DLD1 (cell line): ENCODE results near the gene EXOSC1.
"Not testable (repeated sequence)": the region's sequence is repeated elsewhere in the genome, so short reads cannot be mapped to it uniquely, and the experiment has no call there.

ENCODE experiments used
- in situ Hi-C: cut with HindIII; loops from 2 replicates; pipeline ENCODE4 v1.10.0; 2017; ENCODE audit warnings: low sequenced_read_pairs

EXOSC1 gene

DNA sequence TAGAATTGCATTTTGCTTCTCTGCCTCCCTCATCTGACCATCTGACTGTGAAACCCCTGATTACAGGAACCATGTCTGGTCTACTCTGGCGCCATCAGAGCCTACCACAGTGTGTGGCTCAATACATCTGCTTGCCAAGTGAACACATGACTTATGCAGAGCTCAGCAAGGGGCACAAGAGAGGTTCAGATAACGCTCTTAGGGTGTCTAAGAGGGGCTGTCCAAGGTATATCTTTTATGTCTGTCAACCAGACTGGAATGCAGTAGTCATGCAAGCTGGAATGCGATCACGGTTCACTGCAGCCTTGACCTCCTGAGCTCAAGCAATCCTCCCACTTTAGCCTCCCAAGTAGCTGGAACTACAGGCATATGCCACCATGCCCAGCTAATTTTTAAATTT is 34.4 kb downstream of the EXOSC1 start:
- in situ Hi-C loops, result no loop called here

DNA sequence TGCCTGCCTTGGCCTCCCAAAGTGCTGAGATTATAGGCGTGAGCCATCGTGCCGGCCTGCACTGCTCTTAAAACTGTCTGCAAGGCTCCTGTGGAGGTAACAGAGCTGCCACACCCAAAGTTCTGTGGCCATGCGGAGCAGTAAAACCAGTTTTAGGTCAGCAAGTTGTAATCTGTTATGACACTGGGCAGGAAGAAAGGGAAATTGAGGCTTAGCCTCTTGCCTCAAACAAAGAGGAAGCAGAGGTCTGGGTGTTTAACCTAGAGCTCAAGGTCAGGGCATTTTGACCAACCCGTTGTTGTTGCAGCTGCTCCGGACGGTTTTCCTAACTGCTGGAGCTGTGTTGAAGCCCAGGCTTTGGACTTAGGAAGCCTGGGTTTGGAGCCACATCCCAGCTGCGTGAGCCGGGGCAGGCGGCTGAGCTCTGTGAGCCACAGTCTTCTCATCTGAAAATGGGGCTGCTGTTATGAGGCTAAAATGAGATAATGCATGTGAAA is 37.3 kb downstream of the EXOSC1 start:
- in situ Hi-C loops, result no loop called here

DNA sequence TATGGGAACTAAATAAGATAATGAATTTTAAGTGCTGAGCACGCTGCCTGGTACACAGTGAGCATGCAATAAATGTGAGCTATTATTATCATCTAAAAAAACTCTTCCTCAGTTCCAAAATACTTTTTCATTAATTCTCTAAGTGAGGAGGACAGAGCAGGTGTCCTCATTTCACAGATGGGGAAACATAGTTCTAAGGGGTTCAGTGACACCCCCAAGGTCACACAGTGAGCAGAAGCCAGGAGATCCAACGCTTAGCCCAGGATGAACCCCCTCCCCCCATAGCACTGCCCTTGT is 37.9 kb downstream of the EXOSC1 start:
- in situ Hi-C loops, result no loop called here

DNA sequence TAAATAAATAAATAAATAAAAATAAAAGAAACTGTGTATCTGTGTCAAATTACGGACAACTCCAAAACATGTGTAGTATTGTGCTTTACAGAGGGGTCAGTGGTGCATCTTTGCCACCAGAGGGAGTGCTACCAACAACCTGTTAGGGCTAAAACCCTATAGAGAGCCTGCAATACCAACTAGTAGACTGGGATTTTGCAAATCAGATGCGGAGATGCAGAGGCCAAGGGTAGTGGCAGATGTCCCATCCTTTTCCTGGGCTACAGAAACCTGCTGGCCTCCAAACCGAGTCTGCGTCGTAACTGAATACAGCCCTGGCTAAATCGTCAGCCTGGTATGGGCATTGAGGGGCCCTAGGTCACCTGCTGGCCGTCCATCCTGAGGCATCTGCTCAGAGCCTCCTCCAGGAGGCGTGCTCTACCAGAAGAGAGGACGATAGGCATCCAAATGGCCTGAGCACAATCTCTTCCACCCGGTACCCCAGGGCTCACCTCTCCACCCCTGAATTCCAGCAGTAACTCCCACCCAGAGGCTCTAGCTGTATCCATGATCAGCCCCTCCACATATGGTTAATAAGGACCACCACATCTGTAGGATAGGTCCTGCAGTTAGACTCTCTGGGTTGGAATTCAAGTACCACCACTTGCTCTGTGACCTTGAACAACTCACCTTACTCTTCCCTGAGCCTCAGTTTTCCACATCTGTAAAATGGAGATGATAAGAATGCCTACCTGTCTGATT is 38.4 kb downstream of the EXOSC1 start:
- in situ Hi-C loops, result no loop called here

DNA sequence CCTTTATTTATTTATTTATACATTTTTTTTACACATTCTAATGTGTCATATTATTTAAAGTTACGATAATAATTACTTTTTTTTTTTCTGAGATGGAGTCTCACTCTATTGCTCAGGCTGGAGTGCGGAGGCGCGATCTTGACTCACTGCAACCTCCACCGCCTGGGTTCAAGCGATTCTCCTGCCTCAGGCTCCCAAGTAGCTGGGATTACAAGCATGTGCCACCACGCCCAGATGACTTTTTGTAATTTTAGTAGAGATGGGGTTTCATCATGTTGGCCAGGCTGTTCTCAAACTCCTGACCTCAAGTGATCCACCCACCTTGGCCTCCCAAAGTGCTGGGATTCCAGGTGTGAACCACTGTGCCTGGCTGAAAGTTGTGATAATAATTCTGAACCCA is 39.3 kb downstream of the EXOSC1 start:
- in situ Hi-C loops, result not testable (repeated sequence)

DNA sequence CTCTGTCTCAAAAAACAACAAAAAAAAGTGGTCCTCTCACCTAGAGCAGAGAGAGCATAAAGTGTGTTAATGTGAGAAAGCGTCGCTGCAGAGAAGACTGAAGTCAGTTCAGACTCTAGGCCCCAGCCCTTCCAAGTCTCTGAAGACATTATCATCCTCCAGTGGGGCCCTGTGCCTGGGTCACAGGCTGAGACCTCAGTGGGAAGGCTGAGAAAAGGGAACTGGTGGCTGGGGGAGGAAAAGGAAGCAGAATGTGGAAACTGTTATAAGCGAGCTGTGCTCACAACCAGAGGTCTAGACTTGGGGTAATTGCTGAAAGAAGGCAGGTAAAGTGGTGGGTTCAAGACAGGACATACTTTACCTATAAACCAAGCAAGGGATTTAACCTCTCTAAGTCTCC is 39.7 kb downstream of the EXOSC1 start:
- in situ Hi-C loops, result no loop called here

DNA sequence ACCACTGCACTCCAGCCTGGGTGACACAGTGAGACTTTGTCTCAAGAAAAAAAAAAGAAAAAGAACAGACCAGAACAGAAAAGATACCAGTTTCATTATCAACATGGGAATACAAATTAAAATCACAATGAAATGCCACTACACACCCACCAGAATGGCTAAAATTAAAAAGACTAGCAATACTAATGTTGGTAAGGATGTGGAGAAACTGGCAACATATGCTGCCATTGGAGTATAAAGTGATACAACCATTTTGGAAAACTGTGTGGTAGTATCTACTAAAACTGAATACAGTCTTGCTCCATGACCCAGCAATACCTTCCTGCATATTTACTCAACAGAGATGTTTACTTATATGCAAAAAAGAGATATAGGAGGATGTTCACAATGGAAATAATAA is 41.8 kb downstream of the EXOSC1 start:
- in situ Hi-C loops, result no loop called here

DNA sequence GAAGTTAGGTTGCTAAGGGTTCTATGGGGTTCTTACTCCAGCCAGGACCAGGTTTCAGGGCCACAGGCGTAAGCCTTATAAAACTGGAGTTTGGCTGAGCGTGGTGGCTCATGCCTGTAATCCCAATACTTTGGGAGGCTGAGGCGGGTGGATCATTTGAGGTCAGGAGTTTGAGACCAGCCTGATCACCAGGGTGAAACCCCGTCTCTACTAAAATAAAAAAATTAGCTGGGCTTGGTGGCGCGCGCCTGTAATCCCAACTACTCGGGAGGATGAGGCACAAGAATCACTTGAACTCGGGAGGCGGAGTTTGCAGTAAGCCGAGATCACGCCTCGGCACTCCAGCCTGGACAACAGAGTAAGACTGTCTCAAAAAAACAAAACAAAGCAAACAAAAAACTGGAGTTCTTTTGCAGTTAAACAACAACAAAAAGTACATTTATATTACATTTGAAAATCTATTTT is 44.3 kb downstream of the EXOSC1 start:
- in situ Hi-C loops, result no loop called here

DNA sequence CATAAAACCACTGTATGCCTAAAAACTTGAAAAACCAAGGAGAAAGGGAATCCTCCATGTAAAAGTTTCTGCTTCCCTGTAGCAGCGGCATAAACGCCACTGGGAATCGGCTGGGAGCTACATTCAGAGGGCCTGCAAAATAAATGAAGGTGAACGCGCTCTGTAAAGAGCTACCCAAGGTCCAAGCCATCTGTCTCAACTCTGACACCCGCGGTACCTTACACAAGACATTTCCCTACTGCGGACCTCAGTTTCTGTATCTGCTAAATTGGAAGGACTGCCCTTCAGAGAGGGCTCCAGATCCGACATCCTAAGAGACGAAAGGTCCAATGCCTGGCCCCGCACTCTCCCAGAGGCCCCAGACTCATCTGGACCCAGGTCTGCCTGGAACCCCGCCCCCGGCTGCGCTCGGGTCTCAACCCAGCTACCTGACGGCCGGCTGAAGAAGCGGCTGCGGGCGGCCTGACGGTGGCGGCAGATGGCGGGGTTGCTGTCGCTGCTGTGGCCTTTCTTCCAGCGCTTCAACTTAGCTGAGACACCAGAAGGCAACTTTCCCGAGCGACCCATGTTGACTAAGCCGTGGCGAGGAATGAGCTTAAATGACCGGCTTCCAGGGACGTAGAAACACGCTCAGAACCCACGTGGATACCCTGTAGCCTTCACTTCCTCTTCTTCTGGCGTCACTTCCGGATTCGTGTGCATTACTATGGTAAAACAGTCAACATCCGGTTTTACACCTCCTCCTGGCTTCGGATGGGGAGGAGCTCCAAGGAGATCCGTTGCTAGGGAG is 44.9 kb downstream of the EXOSC1 start, which contains the start of gene RRP12:
RRP12 (minus strand) TSS at position 676 of the 790 bp plus-strand sequence; CDS start at position 567, 109 bp downstream.
- in situ Hi-C loops, result no loop called here

DNA sequence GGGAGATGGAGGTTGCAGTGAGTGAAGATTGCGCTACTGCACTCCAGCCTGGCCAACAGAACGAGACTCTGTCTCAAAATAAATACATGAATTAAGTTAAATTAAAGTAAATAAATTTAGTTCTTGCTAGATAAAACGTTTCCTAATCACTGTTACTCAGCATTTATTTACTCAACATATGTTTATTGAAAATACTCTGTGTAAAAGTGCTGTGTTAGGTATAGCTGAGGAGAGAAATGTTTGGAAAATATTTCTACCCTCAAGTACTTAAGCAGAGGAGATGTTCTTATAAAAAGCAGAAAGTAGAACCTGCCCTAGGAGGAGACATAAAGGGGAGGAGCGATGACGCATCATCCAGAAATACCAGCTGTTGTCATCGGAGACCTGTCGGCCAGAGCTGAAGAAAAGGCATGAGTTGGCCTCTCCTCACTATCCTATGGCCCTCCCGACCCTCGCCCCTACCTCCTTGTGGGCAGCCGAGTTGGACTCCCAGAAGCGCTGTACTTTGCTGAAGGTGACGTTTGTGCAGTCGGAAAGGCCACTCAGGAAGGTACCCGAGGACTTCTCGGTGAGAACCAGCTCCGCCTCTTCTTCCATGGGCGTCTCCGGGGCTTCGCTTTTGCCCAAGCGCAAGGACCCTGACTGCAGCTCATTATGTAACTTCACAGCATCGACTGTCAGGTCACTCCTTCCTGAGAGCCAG is 45.8 kb downstream of the EXOSC1 start:
- in situ Hi-C loops, result no loop called here

DNA sequence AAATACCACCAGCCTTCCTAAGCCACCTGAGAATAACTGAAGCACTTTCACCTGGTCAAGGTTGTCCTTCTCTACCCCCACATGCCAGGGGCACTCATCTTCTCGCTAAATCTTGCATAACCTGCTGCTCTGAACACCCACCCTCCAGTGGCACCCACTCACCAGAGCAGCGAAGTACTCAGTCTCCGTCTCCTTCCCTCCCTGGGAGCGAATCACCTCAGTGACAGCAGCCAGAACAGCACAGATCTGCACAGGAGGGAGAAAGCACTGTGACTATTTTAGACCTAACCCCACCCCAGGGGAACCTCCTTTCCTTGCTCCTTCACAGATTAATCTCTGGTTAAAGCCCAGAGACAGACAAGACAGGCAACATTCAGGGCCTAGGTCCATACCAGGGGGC is 49.8 kb downstream of the EXOSC1 start:
- in situ Hi-C loops, result no loop called here

DNA sequence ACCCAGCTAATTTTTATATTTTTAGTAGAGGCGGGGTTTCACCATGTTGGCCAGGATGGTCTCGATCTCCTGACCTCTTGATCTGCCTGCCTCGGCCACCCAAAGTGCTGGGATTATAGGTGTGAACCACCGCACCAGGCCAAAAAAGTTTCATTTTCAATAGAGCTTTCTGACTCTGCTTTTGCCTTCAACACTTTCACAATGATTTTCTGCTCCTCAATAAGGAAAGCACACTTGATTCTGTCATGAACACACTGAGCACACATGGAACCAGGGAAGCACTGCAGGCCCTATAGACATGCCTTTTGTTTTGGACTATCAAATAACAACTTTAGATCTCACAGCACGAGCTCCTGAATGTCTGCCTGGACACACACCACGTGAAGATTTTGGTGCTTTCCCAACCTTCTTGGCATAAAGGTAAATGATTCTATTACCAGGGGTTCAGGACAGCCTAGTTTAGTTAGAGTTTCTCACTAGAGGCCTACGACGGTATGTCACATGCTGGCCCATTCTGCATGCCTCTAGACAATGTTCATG is 52.7 kb downstream of the EXOSC1 start:
- in situ Hi-C loops, result no loop called here

DNA sequence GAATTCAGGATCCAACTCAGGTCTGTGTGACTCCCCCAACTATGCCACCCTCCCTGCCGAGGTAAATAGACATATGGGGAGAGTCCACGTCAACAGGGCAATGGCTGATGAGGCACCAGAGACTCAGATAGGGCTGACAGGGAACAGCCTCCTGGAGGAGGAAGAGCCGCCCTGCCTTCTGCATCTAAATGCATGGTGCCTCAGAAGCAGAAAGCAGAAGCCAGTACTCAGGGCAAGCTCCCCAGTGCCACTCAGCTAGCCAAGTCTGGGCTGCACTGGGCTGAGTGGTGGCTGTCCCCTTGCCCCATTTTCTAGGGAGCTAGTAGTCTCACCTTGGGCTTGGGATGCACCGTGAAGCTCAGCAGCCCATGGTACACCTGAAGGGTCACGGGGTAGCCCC is 55.7 kb downstream of the EXOSC1 start:
- in situ Hi-C loops, result no loop called here

DNA sequence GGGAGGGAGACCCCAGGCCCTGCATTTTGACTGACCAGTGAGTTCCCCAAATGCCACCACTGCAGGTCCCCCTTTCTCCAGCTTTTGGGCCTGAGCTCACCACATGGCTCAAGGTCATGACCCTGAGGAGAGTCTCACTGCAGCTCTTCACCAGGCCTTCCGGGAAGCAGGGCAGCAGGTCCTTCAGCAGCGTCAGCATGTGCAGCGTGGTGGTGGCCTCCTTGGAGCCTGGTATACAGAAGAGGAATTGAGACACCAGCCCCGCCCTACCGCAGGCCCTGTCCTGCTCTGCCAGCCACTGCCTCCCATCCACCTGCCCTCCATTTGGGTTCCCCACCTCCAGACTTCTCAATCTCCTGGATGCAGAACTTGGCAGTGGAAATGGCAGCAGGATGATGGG is 57.7 kb downstream of the EXOSC1 start:
- in situ Hi-C loops, result no loop called here
